Amygdala (tissue), 56 donors: ENCODE measurements around the gene IFNL1.
"Not testable (repeated sequence)": the region's sequence is repeated elsewhere in the genome, so short reads cannot be mapped to it uniquely, and the experiment has no call there.

Source experiments
- DNase-seq, 56 donors: peaks; one replicate each; lab custom pipeline; 2025; lab: John Stamatoyannopoulos, UW

IFNL1 gene

GRCh38 chr19:39269369-39269768 lies 26.8 kb upstream of the IFNL1 start:
- not testable (repeated sequence) for DNase-seq

- no peak for DNase-seq
Measured at GRCh38 chr19:39270036-39270871, 26.0 kb upstream of the IFNL1 start.

GRCh38 chr19:39273859-39274258 lies 22.3 kb upstream of the IFNL1 start:
- DNase-seq = not testable (repeated sequence)

- DNase-seq = no peak
Measured at GRCh38 chr19:39275578-39275977, 20.6 kb upstream of the IFNL1 start.

GRCh38 chr19:39276740-39277139 lies 19.5 kb upstream of the IFNL1 start:
- no peak for DNase-seq

- DNase-seq = no peak
Measured at GRCh38 chr19:39277598-39277997, 18.6 kb upstream of the IFNL1 start.

- no peak for DNase-seq
Measured at GRCh38 chr19:39282021-39282420, 14.2 kb upstream of the IFNL1 start.

GRCh38 chr19:39284032-39284431 lies 12.2 kb upstream of the IFNL1 start:
- no peak for DNase-seq

GRCh38 chr19:39293394-39293793 lies 2.8 kb upstream of the IFNL1 start:
- DNase-seq = no peak

- DNase-seq = no peak
Measured at GRCh38 chr19:39296906-39297305, 699 bp downstream of the IFNL1 start.

GRCh38 chr19:39297931-39298634 lies 1.9 kb downstream of the IFNL1 start:
- no peak for DNase-seq

GRCh38 chr19:39299404-39299803 lies 3.2 kb downstream of the IFNL1 start:
- DNase-seq = no peak

- no peak for DNase-seq
Measured at GRCh38 chr19:39299832-39300231, 3.6 kb downstream of the IFNL1 start.

- DNase-seq = no peak
Measured at GRCh38 chr19:39301021-39301420, 4.8 kb downstream of the IFNL1 start.

- no peak for DNase-seq
Measured at GRCh38 chr19:39301562-39301961, 5.4 kb downstream of the IFNL1 start.

- DNase-seq = no peak
Measured at GRCh38 chr19:39303373-39304184, 7.4 kb downstream of the IFNL1 start.

- no peak for DNase-seq
Measured at GRCh38 chr19:39304185-39304513, 7.9 kb downstream of the IFNL1 start.

GRCh38 chr19:39304701-39305571 lies 8.7 kb downstream of the IFNL1 start:
- DNase-seq = no peak

GRCh38 chr19:39306075-39306474 lies 9.9 kb downstream of the IFNL1 start:
- no peak for DNase-seq
